CD4-positive, CD25-positive, alpha-beta regulatory T cell (primary cell): Measurements from ENCODE around the gene WBP1L. TPM values are rescaled to one million over a fixed set of nuclear protein-coding genes. Genes with fewer than 3 reads are reported as not detected.

Experiments
- ATAC-seq, 2 donors: fragments of 150-1000 bp; cut with Tn5 transposase; one replicate each; pipeline ENCODE4 v1.10.0; 2021; ENCODE audit warnings: low read depth in 2 of 2, moderate number of reproducible peaks in 2 of 2, moderate library complexity in 1 of 2
- DNase-seq, 3 donors: peaks; one replicate each; pipeline versions ENCODE4 v3.0.0 to v3.0.0-alpha.2; 2012 to 2022; ENCODE audit warnings: mixed read lengths in 1 of 3
- H3K27ac ChIP-seq: one replicate; pipeline ENCODE4 v1.7.0; 2013; ENCODE audit warnings: mild to moderate bottlenecking, low read length; ENCODE audit not compliant: insufficient read depth, poor library complexity, severe bottlenecking
- H3K27me3 ChIP-seq: one replicate; pipeline ENCODE4 v1.7.0; 2013; ENCODE audit warnings: low read length; ENCODE audit not compliant: control insufficient read depth, insufficient read depth
- H3K36me3 ChIP-seq: one replicate; pipeline ENCODE4 v1.7.0; 2013; ENCODE audit warnings: mild to moderate bottlenecking, low read length, moderate library complexity; ENCODE audit not compliant: control insufficient read depth, insufficient read depth
- H3K4me1 ChIP-seq: 2 replicates; pipeline ENCODE4 v1.7.0; 2013; ENCODE audit warnings: mild to moderate bottlenecking, low read length; ENCODE audit not compliant: insufficient read depth, control insufficient read depth, poor library complexity, severe bottlenecking
- H3K4me3 ChIP-seq: one replicate; pipeline ENCODE4 v1.7.0; 2013; ENCODE audit warnings: low read depth, mild to moderate bottlenecking, low read length, moderate library complexity
- H3K9me3 ChIP-seq, 2 experiments: 1 replicate in 1 of 2; 2 replicates in 1 of 2; pipeline ENCODE4 v1.7.0; 2013; ENCODE audit warnings: low read length in 2 of 2, mild to moderate bottlenecking in 1 of 2, moderate library complexity in 1 of 2; ENCODE audit not compliant: control insufficient read depth in 2 of 2
- H3K27ac Mint-ChIP-seq, 3 donors: one replicate each; pipeline ENCODE4 v1.8.0; 2020 to 2022; ENCODE audit warnings: mild to moderate bottlenecking in 3 of 3, mixed read lengths in 3 of 3, moderate library complexity in 2 of 3
- H3K27me3 Mint-ChIP-seq: one replicate; pipeline ENCODE4 v1.8.0; 2022; ENCODE audit warnings: mild to moderate bottlenecking, mixed read lengths
- H3K36me3 Mint-ChIP-seq: one replicate; pipeline ENCODE4 v1.8.0; 2020; ENCODE audit warnings: mixed read lengths
- H3K4me1 Mint-ChIP-seq, 4 donors: one replicate each; pipeline ENCODE4 v1.8.0; 2020 to 2022; ENCODE audit warnings: mixed read lengths in 4 of 4, mild to moderate bottlenecking in 1 of 4
- H3K4me3 Mint-ChIP-seq, 4 donors: one replicate each; pipeline ENCODE4 v1.8.0; 2020 to 2022; ENCODE audit warnings: mild to moderate bottlenecking in 4 of 4, mixed read lengths in 4 of 4, moderate library complexity in 3 of 4
- H3K9me3 Mint-ChIP-seq, 7 donors: one replicate each; pipeline ENCODE4 v1.8.0; 2020 to 2022; ENCODE audit warnings: mixed read lengths in 7 of 7, mild to moderate bottlenecking in 3 of 7, moderate library complexity in 2 of 7
- polyA plus RNA-seq, 4 donors: library from polyadenylated mRNA; unstranded; fragments of 300-500 nt; fragmentation: Illumina TruSeq; gene quantifications; one replicate each; pipeline ENCODE4 v1.2.3, GENCODE V29; 2021
- total RNA-seq: library from RNA; stranded (reverse); gene quantifications from one replicate; pipeline ENCODE4 v1.2.3, GENCODE V29; 2022

Gene WBP1L
- total and polyA plus RNA-seq, 5 donors from 2014 or later = 26.9 to 38.5 (median 28.2) TPM

DNA sequence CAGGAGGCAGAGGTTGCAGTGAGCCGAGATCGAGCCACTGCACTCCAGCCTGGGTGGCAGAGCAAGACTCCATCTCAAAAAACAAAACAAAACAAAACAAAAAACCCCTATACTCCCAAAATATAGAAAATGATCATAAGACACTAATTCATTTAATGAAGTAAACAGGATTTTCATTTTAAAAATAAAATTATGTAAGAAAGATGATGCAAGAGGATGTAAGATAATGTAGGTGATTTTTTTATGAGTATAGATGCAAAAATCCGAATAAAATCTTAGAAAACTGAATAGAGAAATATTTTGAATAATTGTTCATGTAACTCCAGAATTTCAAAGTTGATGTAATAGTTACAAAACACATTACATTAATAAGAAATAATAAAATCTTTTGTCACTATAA is 121.9 kb downstream of the WBP1L start:
- Mint-ChIP-seq H3K27me3 (peaks cover 16% of the 10 kb centered on the region), H3K27ac (no peak overlapping the region), H3K9me3 (no peaks in the 10 kb centered on the region), H3K36me3 (peaks cover 22% of the 10 kb centered on the region), H3K4me3 (no peak overlapping the region), H3K4me1 (peaks cover 3 to 8% (median 5%) of the 10 kb centered on the region in 4 donors)
- no peak for DNase-seq
- Histone ChIP-seq H3K27me3 (peaks cover 10% of the 10 kb centered on the region), H3K27ac (no peak overlapping the region), H3K4me1 (peaks cover 6% of the 10 kb centered on the region), H3K4me3 (no peak overlapping the region), H3K36me3 (peaks cover 21% of the 10 kb centered on the region), H3K9me3 (no peaks in the 10 kb centered on the region)
- ATAC-seq = no peak

Other genes with a start within 250 kb of the WBP1L start
- 63.0 TPM for gene ACTR1A, start 241.2 kb upstream of the WBP1L start, total RNA-seq
- gene ACTR1A, start 241.2 kb upstream of the WBP1L start, polyA plus RNA-seq = 10 to 100 TPM; 67.9 to 77.9 (median 75.6) TPM
- gene SUFU, start 240.0 kb upstream of the WBP1L start, total RNA-seq = 17.8 TPM
- 1 to 10 TPM; 2.4 to 6.3 (median 4.6) TPM for gene SUFU, start 240.0 kb upstream of the WBP1L start, polyA plus RNA-seq
- 73.4 TPM for gene TRIM8, start 99.5 kb upstream of the WBP1L start, total RNA-seq
- 10 to 100 TPM; 30.2 to 38.3 (median 36.4) TPM for gene TRIM8, start 99.5 kb upstream of the WBP1L start, polyA plus RNA-seq
- 2.0 TPM for gene ARL3, start 29.6 kb upstream of the WBP1L start, total RNA-seq
- gene ARL3, start 29.6 kb upstream of the WBP1L start, polyA plus RNA-seq = 1 to 10 TPM; 2.3 to 3.3 (median 3.0) TPM
- gene SFXN2, start 29.3 kb upstream of the WBP1L start, total RNA-seq = 9.9 TPM
- 10 to 100 TPM in 2 of 4 donors, 1 to 10 TPM in 2; 4.9 to 11.5 (median 8.9) TPM for gene SFXN2, start 29.3 kb upstream of the WBP1L start, polyA plus RNA-seq
- not detected for gene CYP17A1, start 93.5 kb downstream of the WBP1L start, total RNA-seq
- gene CYP17A1, start 93.5 kb downstream of the WBP1L start, polyA plus RNA-seq = not detected
- 13.6 TPM for gene BORCS7, start 110.3 kb downstream of the WBP1L start, total RNA-seq
- 10 to 100 TPM; 23.8 to 47.9 (median 38.0) TPM for gene BORCS7, start 110.3 kb downstream of the WBP1L start, polyA plus RNA-seq
- gene AS3MT, start 125.5 kb downstream of the WBP1L start, total RNA-seq = 0.37 TPM
- gene AS3MT, start 125.5 kb downstream of the WBP1L start, polyA plus RNA-seq = not detected
- 13.3 TPM for gene CNNM2, start 174.3 kb downstream of the WBP1L start, total RNA-seq
- gene CNNM2, start 174.3 kb downstream of the WBP1L start, polyA plus RNA-seq = 1 to 10 TPM; 3.5 to 6.9 (median 6.0) TPM